ENCODE data around the gene DEPDC5.

DNA sequence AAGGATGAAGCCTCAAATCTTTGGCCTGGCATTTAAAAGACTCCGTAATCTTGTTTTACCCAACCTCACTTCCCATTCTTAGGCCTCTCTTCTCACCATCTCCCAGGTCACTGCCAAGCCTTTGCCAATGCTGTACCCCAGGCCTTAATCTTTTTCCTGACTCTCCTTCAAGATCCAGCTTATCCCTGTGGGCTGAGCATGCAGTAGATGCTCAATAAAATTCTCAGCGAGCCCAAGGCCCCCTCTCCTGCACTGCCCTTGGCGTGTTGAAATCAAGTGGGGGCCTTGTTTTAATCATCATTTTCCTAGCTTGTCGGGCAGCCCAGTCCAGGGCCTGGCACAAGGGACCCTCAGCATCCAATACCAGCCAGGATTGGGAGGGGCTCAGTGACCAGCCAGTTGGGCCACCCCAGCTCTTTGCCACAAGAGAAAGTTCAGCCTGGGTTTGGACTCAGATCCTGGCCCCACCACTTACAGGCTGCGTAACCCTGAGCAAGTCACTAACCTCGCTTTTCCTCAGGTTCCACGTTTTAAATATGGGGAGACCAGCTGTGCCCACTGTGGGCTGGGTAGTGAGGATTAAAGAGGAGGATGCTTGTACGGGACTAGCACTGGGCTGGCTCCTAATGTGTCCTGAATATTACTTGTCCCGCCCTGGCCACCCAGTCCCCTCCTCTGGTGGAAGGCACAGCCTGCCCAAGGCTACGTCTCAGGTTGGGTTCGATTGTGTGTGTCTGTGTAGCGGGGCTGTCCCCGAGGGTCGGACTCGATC is 189.6 kb downstream of the DEPDC5 start:
- TF ChIP-seq CTCF (IDR thresholded peaks at IDR 0.05; ENCODE audit: insufficient read depth, low read length), result no peak
- TF ChIP-seq POLR2AphosphoS5 (IDR thresholded peaks at IDR 0.05; ENCODE audit: low read depth), result no peak
- no peak for TF ChIP-seq SPI1 (IDR thresholded peaks at IDR 0.05; ENCODE audit: borderline replicate concordance, low read depth)
- TF ChIP-seq, protein P1, sequence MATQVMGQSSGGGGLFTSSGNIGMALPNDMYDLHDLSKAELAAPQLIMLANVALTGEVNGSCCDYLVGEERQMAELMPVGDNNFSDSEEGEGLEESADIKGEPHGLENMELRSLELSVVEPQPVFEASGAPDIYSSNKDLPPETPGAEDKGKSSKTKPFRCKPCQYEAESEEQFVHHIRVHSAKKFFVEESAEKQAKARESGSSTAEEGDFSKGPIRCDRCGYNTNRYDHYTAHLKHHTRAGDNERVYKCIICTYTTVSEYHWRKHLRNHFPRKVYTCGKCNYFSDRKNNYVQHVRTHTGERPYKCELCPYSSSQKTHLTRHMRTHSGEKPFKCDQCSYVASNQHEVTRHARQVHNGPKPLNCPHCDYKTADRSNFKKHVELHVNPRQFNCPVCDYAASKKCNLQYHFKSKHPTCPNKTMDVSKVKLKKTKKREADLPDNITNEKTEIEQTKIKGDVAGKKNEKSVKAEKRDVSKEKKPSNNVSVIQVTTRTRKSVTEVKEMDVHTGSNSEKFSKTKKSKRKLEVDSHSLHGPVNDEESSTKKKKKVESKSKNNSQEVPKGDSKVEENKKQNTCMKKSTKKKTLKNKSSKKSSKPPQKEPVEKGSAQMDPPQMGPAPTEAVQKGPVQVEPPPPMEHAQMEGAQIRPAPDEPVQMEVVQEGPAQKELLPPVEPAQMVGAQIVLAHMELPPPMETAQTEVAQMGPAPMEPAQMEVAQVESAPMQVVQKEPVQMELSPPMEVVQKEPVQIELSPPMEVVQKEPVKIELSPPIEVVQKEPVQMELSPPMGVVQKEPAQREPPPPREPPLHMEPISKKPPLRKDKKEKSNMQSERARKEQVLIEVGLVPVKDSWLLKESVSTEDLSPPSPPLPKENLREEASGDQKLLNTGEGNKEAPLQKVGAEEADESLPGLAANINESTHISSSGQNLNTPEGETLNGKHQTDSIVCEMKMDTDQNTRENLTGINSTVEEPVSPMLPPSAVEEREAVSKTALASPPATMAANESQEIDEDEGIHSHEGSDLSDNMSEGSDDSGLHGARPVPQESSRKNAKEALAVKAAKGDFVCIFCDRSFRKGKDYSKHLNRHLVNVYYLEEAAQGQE (IDR thresholded peaks at IDR 0.05; ENCODE audit: insufficient replicate concordance, low read depth), result no peak
